CD4-positive, alpha-beta T cell treated with Interleukin-17A for 1 hour (primary cell): ENCODE results near the gene KRTAP10-7.
"Not testable (repeated sequence)": the region's sequence is repeated elsewhere in the genome, so short reads cannot be mapped to it uniquely, and the experiment has no call there.

Experiments
- DNase-seq: peaks from one replicate; pipeline ENCODE4 v3.0.0-alpha.2; 2020

The KRTAP10-7 gene

GRCh38 chr21:44637018-44637850, 36.8 kb downstream of the KRTAP10-7 start, which contains the start of gene KRTAP10-10:
TSS of gene KRTAP10-10 (plus strand) at chr21:44637356. CDS start at chr21:44637418, 62 bp downstream.
- DNase-seq, result no peak

- DNase-seq, result not testable (repeated sequence)
Observed at GRCh38 chr21:44637851-44638348, 37.5 kb downstream of the KRTAP10-7 start.

GRCh38 chr21:44638506-44639330, 38.3 kb downstream of the KRTAP10-7 start:
- not testable (repeated sequence) for DNase-seq

GRCh38 chr21:44639331-44639655, 38.9 kb downstream of the KRTAP10-7 start:
- no peak for DNase-seq

- DNase-seq, result no peak
Observed at GRCh38 chr21:44640761-44641160, 40.4 kb downstream of the KRTAP10-7 start.

GRCh38 chr21:44643741-44644310, 43.4 kb downstream of the KRTAP10-7 start:
- DNase-seq, result no peak

- DNase-seq, result no peak
Observed at GRCh38 chr21:44644878-44645277, 44.5 kb downstream of the KRTAP10-7 start.

- DNase-seq, result not testable (repeated sequence)
Observed at GRCh38 chr21:44646366-44647221, 46.2 kb downstream of the KRTAP10-7 start, which contains the start of gene KRTAP10-11. TSS of gene KRTAP10-11 (plus strand) at chr21:44646414. CDS start at chr21:44646459, 45 bp downstream.

GRCh38 chr21:44647222-44647552, 46.8 kb downstream of the KRTAP10-7 start:
- DNase-seq, result no peak

- DNase-seq, result no peak
Observed at GRCh38 chr21:44648557-44649311, 48.3 kb downstream of the KRTAP10-7 start.

- no peak for DNase-seq
Observed at GRCh38 chr21:44649521-44650100, 49.2 kb downstream of the KRTAP10-7 start.

GRCh38 chr21:44650265-44650972, 50.0 kb downstream of the KRTAP10-7 start:
- DNase-seq, result no peak

- DNase-seq, result no peak
Observed at GRCh38 chr21:44650973-44651675, 50.7 kb downstream of the KRTAP10-7 start.
